ENCODE measurements around the gene ANK3.

Gene ANK3

DNA sequence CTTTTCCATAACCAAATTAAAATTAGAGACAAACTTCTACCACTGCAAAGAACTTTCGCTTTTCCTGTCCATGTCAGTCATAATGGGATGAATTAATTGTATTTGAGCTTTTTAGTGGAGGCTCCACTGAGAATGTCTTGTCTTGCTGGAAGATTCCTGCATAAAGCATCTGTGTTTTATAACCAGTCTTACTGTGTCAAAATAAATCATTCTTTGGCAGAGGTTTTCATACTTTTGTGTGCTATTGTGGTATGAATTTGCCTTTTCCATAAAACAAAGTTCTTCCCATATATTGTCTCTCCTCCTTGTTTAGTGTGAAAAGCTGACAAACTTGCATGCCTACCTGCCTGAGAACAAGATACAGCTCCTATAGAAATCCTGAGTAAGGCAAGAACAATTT, 358.5 kb downstream of the ANK3 start:
- DNase-seq (ENCODE audit: low spot score): no peak

DNA sequence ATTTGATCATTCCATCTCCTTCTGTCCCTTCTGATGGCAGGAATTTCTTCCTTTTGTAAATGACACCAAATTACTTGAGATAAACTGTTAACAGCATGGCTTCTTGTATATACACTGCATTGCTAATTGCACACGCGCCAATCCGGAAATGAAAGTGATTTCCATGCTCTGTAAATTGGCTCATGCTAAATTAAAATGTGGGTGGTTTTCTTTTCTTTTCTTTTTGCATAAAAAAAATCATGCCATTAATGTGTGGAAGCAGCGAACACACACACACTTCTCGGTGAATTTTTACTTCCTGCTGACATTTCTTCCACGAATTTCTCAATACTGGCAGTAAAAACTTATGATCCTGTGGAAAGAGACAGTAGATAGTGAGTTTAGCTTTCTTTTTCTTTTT, 360.2 kb downstream of the ANK3 start:
- DNase-seq (ENCODE audit: low spot score): no peak

- DNase-seq (ENCODE audit: low spot score): no peak
These were observed 361.6 kb downstream of the ANK3 start for GRCh38 chr10:60028081-60028480.

GRCh38 chr10:60025279-60025678, 364.4 kb downstream of the ANK3 start:
- DNase-seq (ENCODE audit: low spot score): no peak

DNA sequence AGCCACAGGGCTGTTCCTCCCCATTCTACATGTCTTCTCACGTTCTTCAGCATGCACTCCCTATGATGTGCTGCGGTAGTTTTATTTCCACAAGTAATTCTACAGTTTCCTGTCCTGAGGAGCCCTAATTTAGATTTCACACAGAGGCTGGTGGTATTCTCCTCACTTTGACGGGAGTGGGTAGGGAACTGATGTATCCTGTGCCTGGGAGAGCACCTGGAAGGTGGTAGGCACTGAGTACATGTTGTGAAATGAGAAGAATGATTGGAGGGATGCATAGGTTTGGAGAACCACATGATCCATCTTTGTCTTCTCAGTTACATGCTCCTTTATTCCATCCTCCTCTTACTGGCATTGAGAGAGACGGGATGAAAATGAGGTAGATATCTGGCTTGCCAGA, 365.2 kb downstream of the ANK3 start:
- DNase-seq (ENCODE audit: low spot score): no peak

GRCh38 chr10:60023155-60023877, 366.4 kb downstream of the ANK3 start:
- no peak for DNase-seq (ENCODE audit: low spot score)

DNA sequence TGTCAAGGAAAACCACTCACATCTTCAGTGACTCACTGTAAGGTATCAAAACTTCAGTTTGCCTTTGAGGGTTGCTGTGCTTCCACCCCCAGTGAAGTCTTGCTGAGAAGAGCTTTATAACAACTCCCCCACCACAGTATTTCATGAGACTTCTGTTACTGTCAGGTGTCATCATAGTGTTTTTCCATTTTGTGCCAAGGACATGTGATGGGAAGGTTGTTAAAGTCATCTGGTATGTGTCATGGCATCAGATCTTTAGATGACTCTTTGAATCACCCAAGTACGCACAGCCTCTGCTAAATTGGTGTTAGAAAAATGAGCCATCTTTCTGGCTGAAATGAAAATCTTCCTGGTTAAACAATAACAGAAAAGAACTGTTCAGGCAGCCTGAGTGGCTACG, 368.3 kb downstream of the ANK3 start:
- no peak for DNase-seq (ENCODE audit: low spot score)

DNA sequence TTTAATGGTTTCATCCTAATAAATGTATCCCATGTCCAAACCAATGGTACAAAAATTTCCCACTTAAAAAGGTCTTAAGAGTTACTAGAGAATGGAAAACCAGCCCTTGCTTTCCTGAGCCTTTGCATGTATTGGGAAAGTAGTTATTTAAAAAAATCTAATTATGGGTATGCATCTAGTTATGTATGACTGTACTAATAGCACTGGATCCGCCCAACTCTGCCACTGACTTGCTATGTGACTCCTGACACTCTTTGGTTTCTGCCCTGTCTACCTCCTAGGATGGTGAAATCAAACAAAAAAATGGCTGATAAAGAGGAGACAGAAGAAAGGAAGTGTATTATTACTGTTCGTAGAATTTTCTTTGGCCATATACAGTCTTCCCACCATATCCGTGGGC, 372.9 kb downstream of the ANK3 start:
- no peak for DNase-seq (ENCODE audit: low spot score)

DNA sequence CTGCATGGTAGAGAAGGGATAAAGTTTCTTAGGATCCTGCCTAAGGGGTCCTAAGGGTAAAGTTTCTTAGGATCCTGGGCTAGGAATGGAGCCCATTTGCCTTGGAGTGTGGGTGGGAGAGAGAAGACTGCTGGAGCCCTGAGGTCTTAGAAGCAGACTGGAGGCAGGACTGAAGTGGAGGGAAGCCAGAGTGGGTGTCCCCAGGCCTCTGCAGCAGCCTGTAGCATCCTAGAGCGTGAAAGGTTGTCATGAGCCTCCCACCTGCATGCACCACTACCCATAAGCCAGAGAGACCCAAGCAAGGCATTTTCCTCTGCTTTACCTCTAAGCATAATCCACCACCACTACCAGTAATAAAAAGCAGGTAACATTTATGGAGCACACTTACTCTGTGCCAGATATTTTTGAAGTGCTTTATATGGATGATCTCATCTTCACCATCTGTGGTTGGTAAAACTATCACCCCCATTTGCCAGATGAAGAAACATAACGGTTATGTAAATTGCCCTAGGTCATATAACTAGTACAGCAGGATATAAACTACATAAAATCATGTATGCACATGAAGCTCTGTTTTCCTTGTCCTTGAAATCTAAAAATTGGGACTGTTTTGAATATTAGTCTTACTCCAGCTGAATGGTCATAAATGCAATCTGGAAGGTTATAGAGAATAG, 379.8 kb downstream of the ANK3 start:
- no peak for DNase-seq (ENCODE audit: low spot score)

GRCh38 chr10:60009276-60009675, 380.4 kb downstream of the ANK3 start:
- DNase-seq (ENCODE audit: low spot score): no peak

GRCh38 chr10:60008816-60009215, 380.9 kb downstream of the ANK3 start:
- no peak for DNase-seq (ENCODE audit: low spot score)

- DNase-seq (ENCODE audit: low spot score): no peak
These were observed 383.6 kb downstream of the ANK3 start for GRCh38 chr10:60006062-60006461.

- no peak for DNase-seq (ENCODE audit: low spot score)
These were observed 385.8 kb downstream of the ANK3 start for GRCh38 chr10:60003651-60004523.

GRCh38 chr10:60000747-60001146, 388.9 kb downstream of the ANK3 start:
- no peak for DNase-seq (ENCODE audit: low spot score)

DNA sequence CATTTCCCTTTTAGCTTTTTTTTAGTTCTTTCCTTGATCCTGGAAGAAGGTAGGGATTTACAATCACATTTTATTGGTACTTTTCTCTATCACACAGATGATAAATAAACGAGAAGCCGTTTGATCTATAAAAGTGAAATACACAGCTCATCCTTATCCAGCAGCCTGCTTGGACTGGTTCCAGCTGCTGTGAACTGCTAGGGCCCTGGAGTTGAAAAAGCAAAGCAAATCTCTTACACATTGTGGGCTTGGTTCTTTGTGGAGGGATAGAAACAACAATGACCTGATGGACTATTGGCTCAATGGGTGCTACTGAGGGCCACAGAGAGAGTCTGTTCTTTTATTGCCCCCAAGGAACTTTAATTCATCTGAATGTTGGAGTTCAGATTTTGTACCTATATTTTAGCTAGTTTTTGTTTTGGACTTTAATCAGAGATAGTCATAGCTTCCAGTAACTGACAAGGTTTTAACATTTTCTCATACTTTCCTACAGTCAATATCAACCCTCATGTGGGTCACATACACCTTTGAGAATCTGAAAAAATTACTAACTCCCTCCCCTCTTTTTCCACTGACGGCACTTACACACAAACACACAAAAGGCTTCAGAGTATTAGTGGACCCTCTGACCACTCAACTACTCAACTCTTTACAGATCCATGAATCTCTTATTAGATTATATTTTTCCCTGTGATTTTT, 391.7 kb downstream of the ANK3 start:
- no peak for DNase-seq (ENCODE audit: low spot score)

DNA sequence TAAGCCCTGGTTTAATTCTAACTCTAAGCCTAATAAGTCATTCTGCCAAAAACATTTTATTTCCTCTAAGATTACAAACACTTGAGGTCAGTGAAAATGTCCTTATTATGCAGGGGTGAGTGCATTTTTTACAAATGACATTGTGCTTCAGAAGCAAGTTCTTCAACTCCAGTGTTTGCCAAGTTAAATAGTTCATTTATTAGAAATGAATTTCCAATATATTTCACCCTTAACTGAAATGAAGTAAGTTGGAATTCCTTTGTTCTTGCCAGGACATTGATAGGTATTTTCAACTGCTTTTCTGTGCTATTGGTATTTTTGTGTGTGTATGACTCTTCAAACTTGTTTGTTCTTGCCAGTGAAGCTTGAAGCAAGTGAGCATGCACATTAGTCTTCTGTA, 393.8 kb downstream of the ANK3 start:
- DNase-seq (ENCODE audit: low spot score): no peak

GRCh38 chr10:59993931-59994330, 395.7 kb downstream of the ANK3 start:
- DNase-seq (ENCODE audit: low spot score): no peak

DNA sequence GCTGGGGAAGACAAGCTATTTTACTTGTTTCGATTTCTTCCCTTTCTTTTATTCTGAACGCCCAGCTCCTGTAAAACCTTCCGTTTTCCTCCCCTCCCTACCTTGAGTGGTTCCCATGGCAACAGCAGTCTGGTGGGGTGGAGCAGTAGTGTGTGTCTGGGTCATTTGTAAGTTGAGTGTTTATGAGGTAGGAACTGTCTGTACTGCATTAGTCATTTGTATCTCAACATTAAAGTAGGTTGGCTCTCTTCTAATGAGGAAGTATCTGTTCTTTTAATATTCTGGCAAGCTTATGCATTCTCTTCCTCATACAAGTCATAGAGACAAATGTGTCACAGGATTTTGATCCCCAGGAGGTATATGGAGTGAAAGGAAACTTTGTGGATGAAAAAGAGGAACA, 398.0 kb downstream of the ANK3 start:
- no peak for DNase-seq (ENCODE audit: low spot score)

DNA sequence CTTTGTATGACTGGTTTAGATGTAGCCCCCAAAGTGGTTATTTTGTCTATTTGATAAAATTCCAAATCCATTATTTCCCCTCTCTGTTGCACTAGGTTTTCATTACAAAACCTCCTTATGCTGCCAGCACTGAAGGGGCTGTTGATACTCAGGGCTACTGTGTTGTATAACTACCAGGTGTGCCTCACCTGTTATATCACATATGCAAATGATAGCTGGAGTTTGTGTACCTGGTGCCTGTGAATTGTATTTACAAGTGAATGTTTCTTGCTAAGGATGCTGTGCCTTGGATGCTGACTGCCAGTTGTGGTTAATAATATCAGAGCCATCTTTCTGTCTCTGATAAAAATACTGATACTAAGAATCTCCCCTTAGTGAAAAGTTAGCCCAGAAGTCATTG, 398.6 kb downstream of the ANK3 start:
- no peak for DNase-seq (ENCODE audit: low spot score)

DNA sequence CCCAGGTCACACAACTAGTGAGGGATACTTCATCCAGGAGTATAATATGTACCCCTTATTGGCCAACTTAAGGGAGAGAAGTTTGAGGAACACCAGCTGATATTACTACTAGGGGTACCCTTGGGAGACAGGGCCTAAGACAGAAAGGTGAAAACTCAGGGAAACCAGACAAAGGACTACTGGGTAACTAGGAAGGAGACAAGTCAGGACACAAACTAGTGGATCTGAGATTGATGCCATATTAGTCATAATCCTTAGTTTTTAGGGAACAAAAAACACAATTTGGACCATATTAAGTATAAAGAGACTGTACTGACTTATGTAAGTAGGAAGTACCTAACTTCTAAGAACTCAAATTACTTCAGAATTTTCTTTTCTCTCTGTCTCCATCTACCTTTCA, 404.0 kb downstream of the ANK3 start:
- no peak for DNase-seq (ENCODE audit: low spot score)

- no peak for DNase-seq (ENCODE audit: low spot score)
These were observed 405.3 kb downstream of the ANK3 start for GRCh38 chr10:59984415-59984814.

DNA sequence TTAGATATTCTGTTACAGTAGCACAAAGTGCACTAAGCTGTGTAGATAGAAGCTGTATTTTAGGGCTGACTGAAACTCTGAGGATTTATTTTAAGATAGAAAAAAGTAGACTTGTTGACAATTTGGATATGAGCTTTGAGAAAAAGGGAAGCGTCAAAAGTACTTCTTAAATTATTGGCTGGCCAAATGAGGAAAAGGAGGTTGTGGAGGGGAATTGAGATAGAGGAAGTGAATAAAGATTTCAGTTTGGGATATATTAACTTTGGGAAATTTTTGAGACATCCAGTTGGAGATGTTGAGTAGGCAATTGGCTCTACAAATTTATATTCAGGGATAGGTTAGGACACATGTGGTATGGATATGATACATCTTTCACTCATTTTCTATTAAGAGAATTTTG, 409.3 kb downstream of the ANK3 start:
- no peak for DNase-seq (ENCODE audit: low spot score)

All from GM03348 (cell line).